PFSK-1 (cell line): Measurements from ENCODE around the gene RAP1A.

Experiments
- FOXP2 ChIP-seq: optimal IDR thresholded peaks from 2 replicates; pipeline ENCODE3; 2011; ENCODE audit warnings: borderline replicate concordance, control low read depth, inconsistent platforms; ENCODE audit not compliant: insufficient read depth; ENCODE audit errors: extremely low read length, extremely low read depth
- POLR2AphosphoS5 ChIP-seq: IDR thresholded peaks from 2 replicates; pipeline ENCODE4 v1.6.1; 2012; ENCODE audit warnings: low read depth, mild to moderate bottlenecking, control low read depth, low read length, moderate library complexity
- TAF1 ChIP-seq: IDR thresholded peaks from 2 replicates; pipeline ENCODE4 v1.6.1; 2012; ENCODE audit warnings: low read length, control low read depth, borderline replicate concordance; ENCODE audit not compliant: insufficient read depth
- TF ChIP-seq, protein P1 (sequence below), 2 experiments: IDR thresholded peaks; 2 replicates each; pipeline versions ENCODE4 v1.6.1 to v1.8.0; 2011 to 2012; ENCODE audit warnings: low read depth in 2 of 2, low read length in 2 of 2, control low read depth in 1 of 2, inconsistent platforms in 1 of 2, mild to moderate bottlenecking in 1 of 2, moderate library complexity in 1 of 2; ENCODE audit not compliant: insufficient read depth in 1 of 2

DNA sequence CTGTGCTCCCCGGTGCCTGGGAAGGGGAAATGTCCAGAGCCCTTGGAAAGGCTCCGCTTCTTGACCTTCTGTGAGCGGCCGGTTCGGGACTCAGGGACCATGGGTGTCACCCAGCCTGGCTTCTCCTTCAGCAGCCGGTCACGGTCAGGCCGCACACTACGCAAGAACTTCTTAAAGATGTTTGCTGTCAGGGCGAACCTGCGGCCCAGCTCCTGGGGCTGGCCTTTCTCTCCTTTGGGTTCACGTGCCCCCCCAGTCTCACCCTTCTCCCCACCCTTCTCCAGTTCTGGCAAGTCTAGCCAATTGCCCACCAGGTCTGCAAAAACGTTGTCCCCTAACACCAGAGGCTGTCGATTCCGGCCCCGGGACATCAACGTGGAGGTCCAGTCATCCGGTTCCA is 107.5 kb downstream of the RAP1A start:
- TF ChIP-seq POLR2AphosphoS5: no peak
- TF ChIP-seq FOXP2: no peak
- TF ChIP-seq, protein P1, sequence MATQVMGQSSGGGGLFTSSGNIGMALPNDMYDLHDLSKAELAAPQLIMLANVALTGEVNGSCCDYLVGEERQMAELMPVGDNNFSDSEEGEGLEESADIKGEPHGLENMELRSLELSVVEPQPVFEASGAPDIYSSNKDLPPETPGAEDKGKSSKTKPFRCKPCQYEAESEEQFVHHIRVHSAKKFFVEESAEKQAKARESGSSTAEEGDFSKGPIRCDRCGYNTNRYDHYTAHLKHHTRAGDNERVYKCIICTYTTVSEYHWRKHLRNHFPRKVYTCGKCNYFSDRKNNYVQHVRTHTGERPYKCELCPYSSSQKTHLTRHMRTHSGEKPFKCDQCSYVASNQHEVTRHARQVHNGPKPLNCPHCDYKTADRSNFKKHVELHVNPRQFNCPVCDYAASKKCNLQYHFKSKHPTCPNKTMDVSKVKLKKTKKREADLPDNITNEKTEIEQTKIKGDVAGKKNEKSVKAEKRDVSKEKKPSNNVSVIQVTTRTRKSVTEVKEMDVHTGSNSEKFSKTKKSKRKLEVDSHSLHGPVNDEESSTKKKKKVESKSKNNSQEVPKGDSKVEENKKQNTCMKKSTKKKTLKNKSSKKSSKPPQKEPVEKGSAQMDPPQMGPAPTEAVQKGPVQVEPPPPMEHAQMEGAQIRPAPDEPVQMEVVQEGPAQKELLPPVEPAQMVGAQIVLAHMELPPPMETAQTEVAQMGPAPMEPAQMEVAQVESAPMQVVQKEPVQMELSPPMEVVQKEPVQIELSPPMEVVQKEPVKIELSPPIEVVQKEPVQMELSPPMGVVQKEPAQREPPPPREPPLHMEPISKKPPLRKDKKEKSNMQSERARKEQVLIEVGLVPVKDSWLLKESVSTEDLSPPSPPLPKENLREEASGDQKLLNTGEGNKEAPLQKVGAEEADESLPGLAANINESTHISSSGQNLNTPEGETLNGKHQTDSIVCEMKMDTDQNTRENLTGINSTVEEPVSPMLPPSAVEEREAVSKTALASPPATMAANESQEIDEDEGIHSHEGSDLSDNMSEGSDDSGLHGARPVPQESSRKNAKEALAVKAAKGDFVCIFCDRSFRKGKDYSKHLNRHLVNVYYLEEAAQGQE (IDR thresholded peaks at IDR 0.05; ENCODE audit: insufficient read depth in 1 of 2, low read depth in 2 of 2, low read length in 2 of 2): no peak
- TF ChIP-seq TAF1: no peak
